ENCODE data around the gene EIF4H. TPM values are rescaled to one million over a fixed set of nuclear protein-coding genes. Genes with fewer than 3 reads are reported as not detected.
"Not testable (repeated sequence)": the region's sequence is repeated elsewhere in the genome, so short reads cannot be mapped to it uniquely, and the experiment has no call there.

Gene EIF4H
- polyA plus RNA-seq, 6 donors from 2014 or later: 185 to 247 (median 209) TPM

DNA sequence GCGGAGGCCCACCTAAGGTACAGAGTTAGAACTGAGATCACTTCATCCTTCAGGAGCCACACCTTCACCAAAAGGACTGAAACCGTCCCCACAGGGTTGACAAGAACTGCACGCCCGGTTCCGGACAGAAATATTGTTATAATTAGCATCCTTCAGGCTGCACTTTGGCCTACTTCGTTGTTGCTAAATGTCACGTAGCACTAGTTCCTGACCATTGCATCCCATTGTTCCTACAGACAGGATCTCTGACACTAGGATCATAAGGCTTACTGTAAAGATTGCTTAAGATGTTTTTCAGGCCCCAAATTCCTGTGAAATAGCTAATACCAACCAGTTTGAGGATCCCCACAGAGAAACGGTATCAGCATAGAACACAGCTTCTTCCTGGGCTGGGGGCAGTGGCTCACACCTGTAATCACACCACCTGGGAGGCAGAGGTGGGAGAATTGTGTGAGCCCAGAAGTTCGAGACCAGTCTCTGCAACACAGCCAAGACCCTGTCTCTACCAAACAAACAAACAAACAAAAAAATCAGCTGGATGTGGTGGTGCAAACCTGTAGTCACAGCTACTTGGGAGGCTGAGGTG lies 18.3 kb upstream of the EIF4H start:
- no peak for ATAC-seq (ENCODE audit: low read depth in 2 of 2)
- Mint-ChIP-seq H3K27me3 (no peaks in the 10 kb centered on the region), H3K36me3 (no peaks in the 10 kb centered on the region)

GRCh38 chr7:74157605-74158004 lies 16.6 kb upstream of the EIF4H start:
- Mint-ChIP-seq H3K27me3 (no peaks in the 10 kb centered on the region), H3K27ac (no peak overlapping the region), H3K4me1 (no peaks in the 10 kb centered on the region), H3K9me3 (no peaks in the 10 kb centered on the region), H3K36me3 (no peaks in the 10 kb centered on the region), H3K4me3 (no peak overlapping the region)
- DNase-seq: no peak
- ATAC-seq (ENCODE audit: low read depth in 2 of 2): no peak

More for the DNA sequence above, 18.3 kb upstream of the EIF4H start:
- DNase-seq: no peak
- Mint-ChIP-seq H3K27ac (no peak overlapping the region), H3K4me3 (no peak overlapping the region), H3K9me3 (no peaks in the 10 kb centered on the region), H3K4me1 (peaks cover 0 to 7% (median 3%) of the 10 kb centered on the region in 3 donors)

DNA sequence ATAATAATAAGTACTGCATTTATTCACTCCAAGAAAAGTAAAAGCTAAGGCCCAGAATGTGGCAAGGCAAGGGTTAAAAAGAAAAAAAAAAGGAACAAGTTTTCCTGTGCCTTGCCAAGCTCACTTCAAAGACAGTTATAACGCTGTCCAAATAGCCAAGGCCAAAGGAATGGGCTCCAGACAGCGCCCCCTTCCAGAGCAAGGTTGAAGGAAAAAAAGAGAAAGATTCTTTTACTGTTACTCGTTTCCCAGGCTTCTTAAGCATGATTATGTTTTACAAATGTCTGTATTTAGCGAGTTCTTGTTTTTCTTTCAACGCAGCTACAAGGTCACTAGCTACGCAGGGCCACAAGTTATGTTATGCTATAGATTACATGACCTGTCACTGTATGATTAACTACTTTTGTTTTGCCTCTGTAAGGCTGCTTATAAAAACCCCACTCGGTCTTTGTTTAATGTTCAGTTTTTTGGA lies 9.1 kb upstream of the EIF4H start:
- Mint-ChIP-seq H3K9me3 (no peaks in the 10 kb centered on the region), H3K27ac (no peak overlapping the region), H3K4me1 (no peaks in the 10 kb centered on the region), H3K4me3 (no peak overlapping the region), H3K36me3 (no peaks in the 10 kb centered on the region), H3K27me3 (no peaks in the 10 kb centered on the region)
- ATAC-seq (ENCODE audit: low read depth in 2 of 2): no peak
- no peak for DNase-seq

DNA sequence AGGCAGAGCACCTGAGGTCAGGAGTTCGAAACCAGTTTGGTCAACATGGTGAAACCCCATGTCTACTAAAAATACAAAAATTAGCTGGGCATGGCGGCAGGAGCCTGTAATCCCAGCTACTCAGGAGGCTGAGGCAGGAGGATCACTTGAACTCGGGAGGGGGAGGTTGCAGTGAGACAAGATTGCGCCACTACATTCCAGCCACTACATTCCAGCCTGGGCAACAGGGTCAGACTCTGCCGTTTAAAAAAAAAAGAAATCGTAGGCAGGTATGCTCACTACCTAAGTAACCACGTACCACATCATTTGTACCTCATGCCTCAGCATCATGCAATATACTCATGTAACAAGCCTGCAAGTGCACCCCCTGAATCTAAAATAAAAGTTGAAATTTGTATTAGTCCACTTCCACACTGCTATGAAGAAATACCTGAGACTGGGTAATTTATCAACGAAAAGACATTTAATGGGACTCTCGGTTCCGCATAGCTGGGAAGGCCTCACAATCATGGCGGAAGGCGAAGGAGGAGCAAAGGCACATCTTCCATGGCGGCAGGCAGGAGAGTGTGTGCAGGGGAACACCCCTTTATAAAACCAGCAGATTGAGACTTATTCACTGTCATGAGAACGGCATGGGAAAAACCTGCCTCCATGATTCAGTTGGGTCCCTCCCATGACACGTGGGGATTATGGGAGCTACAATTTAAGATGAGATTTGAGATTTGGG lies 8.1 kb upstream of the EIF4H start:
- DNase-seq: no peak

GRCh38 chr7:74167324-74167723 lies 6.8 kb upstream of the EIF4H start:
- not testable (repeated sequence) for H3K27ac Mint-ChIP-seq; DNase-seq; H3K4me1 Mint-ChIP-seq; H3K9me3 Mint-ChIP-seq; H3K4me3 Mint-ChIP-seq; H3K27me3 Mint-ChIP-seq; ATAC-seq (ENCODE audit: low read depth in 2 of 2); H3K36me3 Mint-ChIP-seq

More for the DNA sequence above, 8.1 kb upstream of the EIF4H start:
- Mint-ChIP-seq H3K27ac (no peak overlapping the region), H3K27me3 (no peaks in the 10 kb centered on the region), H3K4me3 (peak overlapping the region in 1 of 8 donors; percentile 50), H3K9me3 (no peaks in the 10 kb centered on the region), H3K36me3 (no peaks in the 10 kb centered on the region), H3K4me1 (no peaks in the 10 kb centered on the region)
- ATAC-seq (ENCODE audit: low read depth in 2 of 2): no peak

GRCh38 chr7:74173074-74173473 lies 1.1 kb upstream of the EIF4H start:
- no peaks in the 10 kb centered on the region for H3K9me3 Mint-ChIP-seq
- H3K4me1 Mint-ChIP-seq: peaks cover 27 to 39% (median 31%) of the 10 kb centered on the region in 3 donors
- no peak for ATAC-seq (ENCODE audit: low read depth in 2 of 2)
- DNase-seq: no peak
- no peaks in the 10 kb centered on the region for H3K27me3 Mint-ChIP-seq
- H3K4me3 Mint-ChIP-seq: peak overlapping the region; percentile 80 to 93 (median 86)
- no peaks in the 10 kb centered on the region for H3K36me3 Mint-ChIP-seq
- H3K27ac Mint-ChIP-seq: peak overlapping the region in 5 of 6 donors; percentile 55 to 100 (median 90)

GRCh38 chr7:74173491-74173865 lies 678 bp upstream of the EIF4H start:
- peak overlapping the region; percentile 80 to 93 (median 86) for H3K4me3 Mint-ChIP-seq
- peak in 1 of 2 donors; percentile 1 for ATAC-seq (ENCODE audit: low read depth in 2 of 2)
- DNase-seq: no peak
- H3K4me1 Mint-ChIP-seq: peaks cover 27 to 43% (median 33%) of the 10 kb centered on the region in 3 donors
- no peaks in the 10 kb centered on the region for H3K9me3 Mint-ChIP-seq
- no peaks in the 10 kb centered on the region for H3K36me3 Mint-ChIP-seq
- H3K27ac Mint-ChIP-seq: peak overlapping the region in 5 of 6 donors; percentile 55 to 100 (median 90)
- H3K27me3 Mint-ChIP-seq: no peaks in the 10 kb centered on the region

DNA sequence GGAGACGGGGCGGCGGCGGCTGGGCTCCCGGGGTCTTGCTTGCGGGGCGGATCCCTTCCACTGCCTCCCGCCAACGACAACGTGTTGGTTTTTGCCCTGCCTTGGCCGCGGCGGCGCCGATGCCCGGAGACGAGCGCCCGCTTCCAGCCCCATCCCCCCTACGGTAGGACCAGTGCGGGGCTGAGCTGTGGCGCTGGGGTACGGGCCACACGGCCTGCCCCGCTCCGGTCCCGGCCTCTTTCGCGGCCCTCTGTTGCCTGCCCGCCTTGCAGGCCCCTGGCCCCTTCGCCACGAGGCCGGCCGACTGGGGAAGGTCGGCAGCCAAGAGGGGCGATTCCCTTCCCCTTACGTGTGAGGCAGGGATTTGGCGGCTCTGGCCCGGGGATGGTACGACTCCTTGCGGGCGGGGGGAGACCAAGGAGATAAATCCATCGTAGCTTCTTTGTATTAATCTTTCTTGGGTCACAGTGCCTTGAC lies 488 bp downstream of the EIF4H start:
- Mint-ChIP-seq H3K4me1 (peaks cover 34 to 54% (median 41%) of the 10 kb centered on the region in 3 donors), H3K27ac (peak overlapping the region; percentile 85 to 96 (median 94)), H3K9me3 (no peaks in the 10 kb centered on the region)

GRCh38 chr7:74175340-74175739 lies 1.2 kb downstream of the EIF4H start:
- no peaks in the 10 kb centered on the region for H3K9me3 Mint-ChIP-seq
- H3K36me3 Mint-ChIP-seq: no peaks in the 10 kb centered on the region
- DNase-seq (no peak), ATAC-seq (ENCODE audit: low read depth in 2 of 2) (no peak)
- H3K27me3 Mint-ChIP-seq: no peaks in the 10 kb centered on the region
- H3K4me3 Mint-ChIP-seq: peak overlapping the region; percentile 82 to 92 (median 90)
- H3K4me1 Mint-ChIP-seq: peaks cover 36 to 60% (median 43%) of the 10 kb centered on the region in 3 donors
- peak overlapping the region; percentile 85 to 96 (median 94) for H3K27ac Mint-ChIP-seq

More for the DNA sequence above, 488 bp downstream of the EIF4H start:
- Mint-ChIP-seq H3K4me3 (peak overlapping the region; percentile 82 to 92 (median 90)), H3K27me3 (no peaks in the 10 kb centered on the region), H3K36me3 (no peaks in the 10 kb centered on the region)
- peak; percentile 41 to 43 for ATAC-seq (ENCODE audit: low read depth in 2 of 2)
- DNase-seq: no peak

- Mint-ChIP-seq H3K27me3 (no peaks in the 10 kb centered on the region), H3K9me3 (no peaks in the 10 kb centered on the region), H3K4me1 (peaks cover 44 to 72% (median 56%) of the 10 kb centered on the region in 3 donors), H3K27ac (peak overlapping the region in 4 of 6 donors; percentile 30 to 47 (median 32)), H3K4me3 (peak overlapping the region in 7 of 8 donors; percentile 28 to 92 (median 38)), H3K36me3 (no peaks in the 10 kb centered on the region)
- ATAC-seq (ENCODE audit: low read depth in 2 of 2): no peak
- no peak for DNase-seq
These were observed 2.4 kb downstream of the EIF4H start for GRCh38 chr7:74176555-74176954.

DNA sequence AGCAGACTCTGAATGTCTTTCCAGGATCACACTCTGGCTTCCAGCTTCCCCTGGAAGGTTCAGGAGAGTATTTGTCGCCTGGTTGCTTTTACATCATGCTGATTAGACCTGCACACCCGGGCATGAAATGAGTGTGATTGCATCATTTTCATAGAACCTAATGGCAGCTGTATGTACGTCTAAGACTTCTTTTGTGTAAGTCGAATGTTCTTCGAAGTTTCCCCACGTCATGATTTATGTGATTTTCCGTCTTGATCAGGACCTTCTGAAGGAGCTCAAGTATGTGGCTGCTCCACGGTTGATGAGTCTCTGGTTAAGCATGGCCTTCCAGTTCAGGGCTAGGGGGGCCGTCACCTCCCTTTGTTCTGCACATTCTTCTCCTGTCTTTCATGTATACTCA lies 4.5 kb downstream of the EIF4H start:
- H3K9me3 Mint-ChIP-seq: no peaks in the 10 kb centered on the region
- peaks cover 0 to 8% of the 10 kb centered on the region in 2 donors for H3K36me3 Mint-ChIP-seq
- ATAC-seq (ENCODE audit: low read depth in 2 of 2): no peak
- H3K4me3 Mint-ChIP-seq: peak overlapping the region in 6 of 8 donors; percentile 15 to 83 (median 28)
- DNase-seq: no peak
- peak overlapping the region in 5 of 6 donors; percentile 0 to 81 (median 69) for H3K27ac Mint-ChIP-seq
- peaks cover 51 to 82% (median 62%) of the 10 kb centered on the region in 3 donors for H3K4me1 Mint-ChIP-seq
- H3K27me3 Mint-ChIP-seq: no peaks in the 10 kb centered on the region

DNA sequence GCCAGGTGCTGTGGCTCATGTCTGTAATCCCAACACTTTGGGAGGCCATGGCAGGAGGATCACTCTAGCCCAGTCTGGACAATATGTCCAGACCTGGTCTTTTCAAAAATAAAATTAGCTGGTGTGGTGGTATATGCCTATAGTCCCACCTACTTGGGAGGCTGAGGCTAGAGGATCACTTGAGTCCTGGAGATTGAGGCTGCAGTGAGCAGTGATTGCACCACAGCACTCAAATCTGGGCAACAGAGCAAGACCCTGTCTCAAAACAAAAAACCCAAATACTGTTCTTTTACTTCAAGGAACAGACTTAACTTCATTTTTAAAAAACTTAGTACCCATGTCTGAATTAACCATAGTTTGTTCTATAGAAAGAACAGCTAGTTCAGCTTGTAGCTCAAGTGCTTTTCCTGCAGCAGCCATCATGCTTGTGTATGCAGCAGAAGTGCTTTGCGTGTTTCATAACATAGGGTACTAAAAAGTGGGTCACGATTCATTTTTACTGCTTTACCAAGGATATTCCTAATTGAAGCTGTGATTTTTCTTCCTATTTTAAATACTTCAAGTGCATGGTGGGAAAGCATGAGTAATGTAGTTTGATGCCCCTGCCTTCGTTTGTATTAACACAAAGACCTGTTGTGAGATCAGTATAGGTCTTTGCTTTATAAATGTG lies 5.9 kb downstream of the EIF4H start:
- H3K27ac Mint-ChIP-seq: peak overlapping the region in 2 of 6 donors; percentile 5 to 57
- peaks cover 0 to 8% of the 10 kb centered on the region in 2 donors for H3K36me3 Mint-ChIP-seq
- DNase-seq: no peak
- peak overlapping the region in 1 of 8 donors; percentile 29 for H3K4me3 Mint-ChIP-seq
- H3K27me3 Mint-ChIP-seq: no peaks in the 10 kb centered on the region
- H3K9me3 Mint-ChIP-seq: no peaks in the 10 kb centered on the region
- peaks cover 60 to 95% (median 75%) of the 10 kb centered on the region in 3 donors for H3K4me1 Mint-ChIP-seq
- no peak for ATAC-seq (ENCODE audit: low read depth in 2 of 2)

DNA sequence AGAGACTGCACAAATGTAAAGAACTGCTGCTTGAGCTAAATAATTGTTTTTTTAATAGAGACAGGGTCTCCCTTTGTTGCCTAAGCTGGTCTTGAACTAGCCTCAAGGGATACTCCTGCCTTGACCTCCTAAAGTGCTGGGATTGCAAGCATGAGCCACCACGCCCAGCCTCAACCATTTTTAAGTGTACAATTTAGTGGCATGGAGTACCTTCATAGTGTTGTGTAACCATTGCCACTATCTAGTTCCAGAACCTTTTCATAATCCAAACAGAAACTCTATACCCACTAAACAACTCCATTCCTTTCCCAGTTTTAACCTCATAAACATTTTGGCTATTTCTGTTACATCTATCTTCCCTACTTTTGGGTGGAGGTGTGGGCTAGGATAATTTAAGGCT lies 6.7 kb downstream of the EIF4H start:
- Mint-ChIP-seq H3K27me3 (no peaks in the 10 kb centered on the region), H3K4me1 (peaks cover 62 to 96% (median 83%) of the 10 kb centered on the region in 3 donors), H3K9me3 (no peaks in the 10 kb centered on the region), H3K36me3 (peaks cover 0 to 8% of the 10 kb centered on the region in 2 donors), H3K4me3 (peak overlapping the region in 2 of 8 donors; percentile 13 to 52), H3K27ac (peak overlapping the region in 1 of 6 donors; percentile 16)
- no peak for ATAC-seq (ENCODE audit: low read depth in 2 of 2)
- DNase-seq: no peak

All from naive B cell (primary cell).